GM06990 (cell line): ENCODE results near the gene TNRC6A.
"Not testable (repeated sequence)": the region's sequence is repeated elsewhere in the genome, so short reads cannot be mapped to it uniquely, and the experiment has no call there.

ENCODE experiments used
- DNase-seq: peaks from one replicate; pipeline ENCODE4 v3.0.0-alpha.2; 2011; ENCODE audit not compliant: insufficient read length; ENCODE audit errors: extremely low read depth
- H3K27me3 ChIP-seq: replicated peaks from 2 replicates; pipeline ENCODE4 v1.6.0; 2011; ENCODE audit warnings: low read length; ENCODE audit not compliant: control insufficient read depth, insufficient read depth
- H3K36me3 ChIP-seq: 2 replicates; pipeline ENCODE4 v1.5.1; 2011; ENCODE audit warnings: low read length; ENCODE audit not compliant: control insufficient read depth, insufficient read depth
- H3K4me3 ChIP-seq: replicated peaks from 2 replicates; pipeline ENCODE4 v1.5.1; 2011; ENCODE audit warnings: low read depth, mild to moderate bottlenecking, control low read depth, low read length
- TF ChIP-seq, protein P1 (sequence below): IDR thresholded peaks from 2 replicates; pipeline ENCODE4 v1.5.1; 2011; ENCODE audit warnings: low read length, control low read depth, mild to moderate bottlenecking, inconsistent platforms; ENCODE audit not compliant: insufficient read depth, poor library complexity, severe bottlenecking

TNRC6A gene

DNA sequence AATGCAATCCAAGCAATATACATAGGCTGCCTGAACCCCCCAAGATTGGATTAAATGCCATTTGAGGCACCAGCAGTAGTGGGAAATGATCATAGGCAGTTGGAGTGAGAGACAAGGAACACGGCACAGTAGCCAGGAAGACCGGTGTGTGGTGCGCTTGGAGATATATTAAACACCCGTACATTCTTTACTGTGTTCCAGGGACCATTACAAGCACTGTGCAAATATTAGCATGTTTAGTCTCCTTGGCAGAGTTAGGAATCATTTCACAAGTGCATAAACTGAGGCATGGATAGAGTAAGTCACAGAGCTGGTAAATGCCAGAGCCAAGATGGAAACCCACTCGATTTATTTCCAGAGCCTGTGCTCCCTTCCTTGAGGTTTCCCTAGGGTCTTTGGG is 31.1 kb upstream of the TNRC6A start:
- Histone ChIP-seq H3K27me3 (no peaks in the 10 kb centered on the region; the same call in 1 of the 2 replicates), H3K4me3 (no peak overlapping the region), H3K36me3 (no peaks in the 10 kb centered on the region)
- no peak for DNase-seq
- TF ChIP-seq, protein P1, sequence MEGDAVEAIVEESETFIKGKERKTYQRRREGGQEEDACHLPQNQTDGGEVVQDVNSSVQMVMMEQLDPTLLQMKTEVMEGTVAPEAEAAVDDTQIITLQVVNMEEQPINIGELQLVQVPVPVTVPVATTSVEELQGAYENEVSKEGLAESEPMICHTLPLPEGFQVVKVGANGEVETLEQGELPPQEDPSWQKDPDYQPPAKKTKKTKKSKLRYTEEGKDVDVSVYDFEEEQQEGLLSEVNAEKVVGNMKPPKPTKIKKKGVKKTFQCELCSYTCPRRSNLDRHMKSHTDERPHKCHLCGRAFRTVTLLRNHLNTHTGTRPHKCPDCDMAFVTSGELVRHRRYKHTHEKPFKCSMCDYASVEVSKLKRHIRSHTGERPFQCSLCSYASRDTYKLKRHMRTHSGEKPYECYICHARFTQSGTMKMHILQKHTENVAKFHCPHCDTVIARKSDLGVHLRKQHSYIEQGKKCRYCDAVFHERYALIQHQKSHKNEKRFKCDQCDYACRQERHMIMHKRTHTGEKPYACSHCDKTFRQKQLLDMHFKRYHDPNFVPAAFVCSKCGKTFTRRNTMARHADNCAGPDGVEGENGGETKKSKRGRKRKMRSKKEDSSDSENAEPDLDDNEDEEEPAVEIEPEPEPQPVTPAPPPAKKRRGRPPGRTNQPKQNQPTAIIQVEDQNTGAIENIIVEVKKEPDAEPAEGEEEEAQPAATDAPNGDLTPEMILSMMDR, result no peak

DNA sequence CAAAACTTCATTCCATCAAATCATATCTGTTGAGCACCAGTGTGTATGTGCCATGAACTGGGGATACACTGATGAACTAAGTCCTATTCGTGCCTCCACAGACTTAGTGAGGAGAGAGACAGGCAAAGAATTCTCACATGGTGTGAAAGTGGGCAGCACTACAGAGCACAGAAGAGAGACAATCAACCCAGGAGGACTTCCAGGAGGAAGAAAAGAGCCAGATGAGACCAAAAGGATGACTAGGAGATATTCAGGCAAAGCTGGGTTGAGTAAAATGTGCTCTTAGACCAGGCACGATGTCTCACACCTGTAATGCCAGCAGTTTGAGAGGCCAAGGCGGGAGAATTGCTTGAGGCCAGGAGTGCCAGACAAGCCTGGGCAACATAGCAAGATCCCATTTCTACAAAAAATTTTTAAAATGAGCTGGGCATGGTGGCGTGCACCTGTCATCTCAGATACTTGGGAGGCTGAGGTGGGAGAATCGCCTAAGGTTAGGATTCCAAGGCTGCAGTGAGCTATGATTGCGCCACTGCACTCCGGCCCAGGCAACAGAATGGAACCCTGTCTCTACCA is 30.2 kb upstream of the TNRC6A start:
- TF ChIP-seq, protein P1, result no peak
- H3K27me3 ChIP-seq, result no peaks in the 10 kb centered on the region; the same call in 1 of the 2 replicates
- DNase-seq, result no peak

DNA sequence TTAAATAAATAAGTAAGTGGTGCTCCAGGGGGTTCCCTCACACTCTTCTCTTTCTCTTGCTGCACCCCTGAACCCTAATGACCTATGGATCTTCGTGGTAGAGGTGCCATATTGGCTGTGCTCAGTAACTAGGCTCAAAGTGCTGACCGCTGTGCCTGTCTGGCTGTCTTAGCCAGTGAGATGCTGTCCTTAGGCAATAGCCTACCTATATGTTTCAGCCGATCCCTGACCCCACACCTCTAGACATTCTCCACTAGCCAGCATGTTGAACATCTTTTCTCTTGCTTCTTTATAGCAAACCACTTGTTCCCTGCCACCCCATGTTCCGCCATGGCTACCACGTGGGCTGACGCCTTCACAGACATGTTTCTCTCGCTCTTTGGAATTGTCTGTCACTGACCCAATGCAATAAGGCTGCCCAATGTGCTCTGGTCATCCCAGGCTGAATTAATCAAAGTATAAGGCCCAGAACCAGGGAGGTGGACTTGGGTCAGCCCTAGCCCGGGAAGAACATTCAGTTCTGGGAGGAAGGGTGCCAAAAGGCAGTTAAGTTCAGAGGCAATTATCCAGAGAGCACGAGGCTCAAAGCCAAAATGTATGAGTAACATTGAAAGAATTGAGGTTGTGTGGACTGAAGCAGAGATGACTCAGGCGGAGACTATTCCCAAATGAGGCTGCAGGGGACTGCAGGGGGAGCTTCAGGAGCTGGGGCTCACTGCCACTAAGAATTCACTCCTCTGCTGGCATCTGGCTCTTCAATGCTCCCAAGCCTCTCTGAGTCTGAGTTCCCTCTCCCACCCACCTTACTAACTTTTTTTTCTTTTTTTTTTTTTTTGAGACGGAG is 28.7 kb upstream of the TNRC6A start:
- DNase-seq, result no peak
- no peak overlapping the region for H3K4me3 ChIP-seq
- TF ChIP-seq, protein P1, result no peak
- no peaks in the 10 kb centered on the region for H3K36me3 ChIP-seq
- H3K27me3 ChIP-seq, result no peaks in the 10 kb centered on the region; the same call in 1 of the 2 replicates

More for the DNA sequence above, 30.2 kb upstream of the TNRC6A start:
- no peak overlapping the region for H3K4me3 ChIP-seq
- no peaks in the 10 kb centered on the region for H3K36me3 ChIP-seq

DNA sequence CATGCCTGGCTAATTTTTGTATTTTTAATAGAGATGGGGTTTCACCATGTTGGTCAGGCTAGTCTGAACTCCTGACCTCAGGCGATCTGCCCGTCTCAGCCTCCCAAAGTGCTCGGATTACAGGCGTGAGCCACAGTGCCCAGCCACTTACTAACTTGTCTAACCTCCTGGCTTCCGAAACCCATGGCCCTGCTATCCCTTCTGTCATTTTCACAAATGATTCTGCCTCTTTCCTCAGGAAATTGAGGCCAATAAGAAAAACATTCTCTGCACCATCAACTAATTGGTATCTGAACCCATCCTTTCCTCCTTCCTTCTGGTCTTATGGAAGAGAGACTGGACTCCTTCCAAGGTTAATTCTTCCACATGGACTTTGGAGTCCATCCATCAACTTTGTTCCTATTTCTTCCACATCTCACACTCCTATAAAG is 27.9 kb upstream of the TNRC6A start:
- Histone ChIP-seq H3K27me3 (no peaks in the 10 kb centered on the region; the same call in 1 of the 2 replicates), H3K4me3 (no peak overlapping the region), H3K36me3 (no peaks in the 10 kb centered on the region)
- DNase-seq, result no peak
- TF ChIP-seq, protein P1, result no peak

DNA sequence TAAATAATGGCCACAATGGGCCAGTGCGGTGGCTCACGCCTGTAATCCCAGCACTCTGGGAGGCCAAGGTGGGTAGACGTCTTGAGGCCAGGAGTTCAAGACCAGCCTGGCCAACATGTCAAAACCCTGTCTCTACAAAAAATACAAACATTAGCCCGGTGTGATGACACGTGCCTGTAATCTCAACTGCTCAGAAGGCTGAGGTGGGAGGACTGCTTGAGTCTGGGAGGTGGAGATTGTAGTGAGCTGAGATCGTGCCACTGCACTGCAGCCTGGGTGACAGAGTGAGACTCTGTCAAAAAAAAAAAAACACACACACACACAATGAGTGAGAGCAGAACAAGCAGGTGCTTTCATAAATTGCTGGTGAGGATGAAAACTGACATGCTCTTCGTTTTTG is 21.7 kb upstream of the TNRC6A start:
- H3K4me3 ChIP-seq, H3K36me3 ChIP-seq, H3K27me3 ChIP-seq, DNase-seq: not testable (repeated sequence)

DNA sequence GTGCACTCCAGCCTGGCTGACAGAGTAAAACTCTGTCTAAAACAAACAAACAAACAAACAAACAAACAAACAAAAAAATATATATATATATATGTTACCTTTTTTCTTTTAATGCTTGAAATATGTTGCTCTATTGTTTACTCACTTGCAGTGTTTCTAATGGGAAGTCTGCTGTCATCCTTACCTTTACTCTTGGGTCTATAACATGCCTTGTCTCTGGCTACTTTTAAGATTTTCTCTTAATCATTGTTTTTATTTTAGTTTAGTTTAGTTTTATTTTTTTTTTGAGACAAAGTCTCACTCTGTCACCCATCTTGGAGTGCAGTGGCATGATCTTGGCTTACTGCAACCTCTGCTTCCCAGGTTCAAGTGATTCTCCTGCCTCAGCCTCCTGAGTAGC is 16.1 kb upstream of the TNRC6A start:
- Histone ChIP-seq H3K27me3 (no peaks in the 10 kb centered on the region), H3K4me3 (no peak overlapping the region), H3K36me3 (no peaks in the 10 kb centered on the region)
- no peak for DNase-seq
- TF ChIP-seq, protein P1, result no peak
